K562 (cell line): ENCODE data around the gene TMEM217. TPM values are rescaled to one million over a fixed set of nuclear protein-coding genes. Genes with fewer than 3 reads are reported as not detected.

Source experiments
- BMI1 ChIP-seq: fragments of 150-350 bp; IDR thresholded peaks from 2 replicates; pipeline ENCODE4 v1.6.1; 2014; ENCODE audit warnings: low read length
- DLX4 ChIP-seq: fragments of 250-450 bp; sonication (Bioruptor Pico); IDR thresholded peaks from 2 replicates; pipeline ENCODE4 v1.6.1; 2021; ENCODE audit warnings: mild to moderate bottlenecking
- KAT2B ChIP-seq: IDR thresholded peaks from one replicate; pipeline ENCODE4 v1.6.1; 2012; ENCODE audit warnings: low read depth, mild to moderate bottlenecking, control low read depth, inconsistent platforms, low read length, moderate library complexity
- PTRF ChIP-seq: fragments of 450-650 bp; IDR thresholded peaks from 2 replicates; pipeline ENCODE4 v1.6.1; 2016; ENCODE audit warnings: mild to moderate bottlenecking, missing genetic modification characterization, missing compliant biosample characterization
- ZNF174 ChIP-seq: fragments of 250-450 bp; sonication (Bioruptor Pico); IDR thresholded peaks from 2 replicates; pipeline ENCODE4 v1.4.0; 2020; ENCODE audit warnings: mild to moderate bottlenecking
- ZNF347 ChIP-seq: fragments of 450-650 bp; formaldehyde crosslinking; IDR thresholded peaks from 2 replicates; pipeline ENCODE4 v1.4.0; 2020; ENCODE audit warnings: low read depth, mild to moderate bottlenecking, moderate library complexity
- ZNF584 ChIP-seq: fragments of 200-800 bp; sonication (Bioruptor generic); IDR thresholded peaks from 2 replicates; pipeline ENCODE4 v1.6.1; 2016; ENCODE audit warnings: low read depth, mild to moderate bottlenecking, missing genetic modification characterization, missing compliant biosample characterization
- ZNF785 ChIP-seq: fragments of 250-450 bp; sonication (Bioruptor Pico); IDR thresholded peaks from 2 replicates; pipeline ENCODE4 v1.4.0; 2020; ENCODE audit warnings: mild to moderate bottlenecking
- polyA plus RNA-seq, 8 experiments: library from polyadenylated mRNA; depleted of rRNA in 4 of 8; stranded (reverse) in 5 of 8; unstranded in 3 of 8; fragments of >200 nt; fragmentation: Nextera tagmentation in 2 of 8; fragmentation: Illumina TruSeq in 1 of 8; extraction: Ambion mirVana in 2 of 8; extraction: Trizol in 1 of 8; gene quantifications; 2 replicates each; pipeline versions ENCODE4 v1.2.1 to v1.2.3, GENCODE V29; 2011 to 2014; ENCODE audit warnings: inconsistent platforms in 1 of 8, missing spikeins in 1 of 8
- total RNA-seq, 7 experiments: library from RNA; depleted of rRNA in 6 of 7; stranded (reverse); fragments of >200 nt in 6 of 7; fragmentation: Illumina TruSeq in 2 of 7; extraction: Trizol in 2 of 7; gene quantifications; 2 replicates each; pipeline versions ENCODE4 v1.2.1 to v1.2.3, GENCODE V29; 2011 to 2021; ENCODE audit warnings: low replicate concordance in 1 of 7
- TF ChIP-seq, protein P1 (sequence below): sonication (generic); formaldehyde crosslinking; IDR thresholded peaks from 2 replicates; pipeline ENCODE4 v1.4.0; 2020; ENCODE audit warnings: mild to moderate bottlenecking, missing genetic modification reagents
- TF ChIP-seq, protein P2 (sequence below): fragments of 250-450 bp; sonication (Bioruptor Pico); IDR thresholded peaks from 2 replicates; pipeline ENCODE4 v1.5.0; 2022; ENCODE audit warnings: mild to moderate bottlenecking
- TF ChIP-seq, protein P3 (sequence below): sonication (generic); formaldehyde crosslinking; IDR thresholded peaks from 2 replicates; pipeline ENCODE4 v1.8.1; 2022; ENCODE audit warnings: missing genetic modification reagents
- TF ChIP-seq, protein P4 (sequence below): fragments of 250-450 bp; sonication (Bioruptor Pico); IDR thresholded peaks from 2 replicates; pipeline ENCODE4 v1.8.0; 2021; ENCODE audit warnings: moderate library complexity, mild to moderate bottlenecking, inconsistent platforms
- TF ChIP-seq, protein P5 (sequence below): sonication (generic); formaldehyde crosslinking; IDR thresholded peaks from 2 replicates; pipeline ENCODE4 v1.8.1; 2023; ENCODE audit warnings: mild to moderate bottlenecking, missing genetic modification reagents, moderate library complexity

TMEM217 gene
- total and polyA plus RNA-seq, 9 of the 15 experiments (the other 6 are each of a cell fraction or from before 2014, with no cell fraction given), result 1.3 to 8.0 (median 1.9) TPM

- TF ChIP-seq ZNF347 (no peak), PTRF (no peak), KAT2B (no peak), ZNF785 (no peak), ZNF174 (CRISPR knock-in tag) (no peak), BMI1 (no peak), ZNF584 (CRISPR knock-in tag) (no peak), DLX4 (CRISPR knock-in tag) (no peak)
- TF ChIP-seq, protein P1, sequence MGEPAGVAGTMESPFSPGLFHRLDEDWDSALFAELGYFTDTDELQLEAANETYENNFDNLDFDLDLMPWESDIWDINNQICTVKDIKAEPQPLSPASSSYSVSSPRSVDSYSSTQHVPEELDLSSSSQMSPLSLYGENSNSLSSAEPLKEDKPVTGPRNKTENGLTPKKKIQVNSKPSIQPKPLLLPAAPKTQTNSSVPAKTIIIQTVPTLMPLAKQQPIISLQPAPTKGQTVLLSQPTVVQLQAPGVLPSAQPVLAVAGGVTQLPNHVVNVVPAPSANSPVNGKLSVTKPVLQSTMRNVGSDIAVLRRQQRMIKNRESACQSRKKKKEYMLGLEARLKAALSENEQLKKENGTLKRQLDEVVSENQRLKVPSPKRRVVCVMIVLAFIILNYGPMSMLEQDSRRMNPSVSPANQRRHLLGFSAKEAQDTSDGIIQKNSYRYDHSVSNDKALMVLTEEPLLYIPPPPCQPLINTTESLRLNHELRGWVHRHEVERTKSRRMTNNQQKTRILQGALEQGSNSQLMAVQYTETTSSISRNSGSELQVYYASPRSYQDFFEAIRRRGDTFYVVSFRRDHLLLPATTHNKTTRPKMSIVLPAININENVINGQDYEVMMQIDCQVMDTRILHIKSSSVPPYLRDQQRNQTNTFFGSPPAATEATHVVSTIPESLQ (CRISPR knock-in tag), result 0 out of 2 replicates have a peak, but pooled peaks have one; percentile 67
- TF ChIP-seq, protein P2, sequence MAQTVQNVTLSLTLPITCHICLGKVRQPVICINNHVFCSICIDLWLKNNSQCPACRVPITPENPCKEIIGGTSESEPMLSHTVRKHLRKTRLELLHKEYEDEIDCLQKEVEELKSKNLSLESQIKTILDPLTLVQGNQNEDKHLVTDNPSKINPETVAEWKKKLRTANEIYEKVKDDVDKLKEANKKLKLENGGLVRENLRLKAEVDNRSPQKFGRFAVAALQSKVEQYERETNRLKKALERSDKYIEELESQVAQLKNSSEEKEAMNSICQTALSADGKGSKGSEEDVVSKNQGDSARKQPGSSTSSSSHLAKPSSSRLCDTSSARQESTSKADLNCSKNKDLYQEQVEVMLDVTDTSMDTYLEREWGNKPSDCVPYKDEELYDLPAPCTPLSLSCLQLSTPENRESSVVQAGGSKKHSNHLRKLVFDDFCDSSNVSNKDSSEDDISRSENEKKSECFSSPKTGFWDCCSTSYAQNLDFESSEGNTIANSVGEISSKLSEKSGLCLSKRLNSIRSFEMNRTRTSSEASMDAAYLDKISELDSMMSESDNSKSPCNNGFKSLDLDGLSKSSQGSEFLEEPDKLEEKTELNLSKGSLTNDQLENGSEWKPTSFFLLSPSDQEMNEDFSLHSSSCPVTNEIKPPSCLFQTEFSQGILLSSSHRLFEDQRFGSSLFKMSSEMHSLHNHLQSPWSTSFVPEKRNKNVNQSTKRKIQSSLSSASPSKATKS, result no peak
- TF ChIP-seq, protein P3, sequence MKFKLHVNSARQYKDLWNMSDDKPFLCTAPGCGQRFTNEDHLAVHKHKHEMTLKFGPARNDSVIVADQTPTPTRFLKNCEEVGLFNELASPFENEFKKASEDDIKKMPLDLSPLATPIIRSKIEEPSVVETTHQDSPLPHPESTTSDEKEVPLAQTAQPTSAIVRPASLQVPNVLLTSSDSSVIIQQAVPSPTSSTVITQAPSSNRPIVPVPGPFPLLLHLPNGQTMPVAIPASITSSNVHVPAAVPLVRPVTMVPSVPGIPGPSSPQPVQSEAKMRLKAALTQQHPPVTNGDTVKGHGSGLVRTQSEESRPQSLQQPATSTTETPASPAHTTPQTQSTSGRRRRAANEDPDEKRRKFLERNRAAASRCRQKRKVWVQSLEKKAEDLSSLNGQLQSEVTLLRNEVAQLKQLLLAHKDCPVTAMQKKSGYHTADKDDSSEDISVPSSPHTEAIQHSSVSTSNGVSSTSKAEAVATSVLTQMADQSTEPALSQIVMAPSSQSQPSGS (CRISPR knock-in tag), result no peak
- TF ChIP-seq, protein P4, sequence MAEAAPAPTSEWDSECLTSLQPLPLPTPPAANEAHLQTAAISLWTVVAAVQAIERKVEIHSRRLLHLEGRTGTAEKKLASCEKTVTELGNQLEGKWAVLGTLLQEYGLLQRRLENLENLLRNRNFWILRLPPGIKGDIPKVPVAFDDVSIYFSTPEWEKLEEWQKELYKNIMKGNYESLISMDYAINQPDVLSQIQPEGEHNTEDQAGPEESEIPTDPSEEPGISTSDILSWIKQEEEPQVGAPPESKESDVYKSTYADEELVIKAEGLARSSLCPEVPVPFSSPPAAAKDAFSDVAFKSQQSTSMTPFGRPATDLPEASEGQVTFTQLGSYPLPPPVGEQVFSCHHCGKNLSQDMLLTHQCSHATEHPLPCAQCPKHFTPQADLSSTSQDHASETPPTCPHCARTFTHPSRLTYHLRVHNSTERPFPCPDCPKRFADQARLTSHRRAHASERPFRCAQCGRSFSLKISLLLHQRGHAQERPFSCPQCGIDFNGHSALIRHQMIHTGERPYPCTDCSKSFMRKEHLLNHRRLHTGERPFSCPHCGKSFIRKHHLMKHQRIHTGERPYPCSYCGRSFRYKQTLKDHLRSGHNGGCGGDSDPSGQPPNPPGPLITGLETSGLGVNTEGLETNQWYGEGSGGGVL (CRISPR knock-in tag), result no peak
- TF ChIP-seq, protein P5, sequence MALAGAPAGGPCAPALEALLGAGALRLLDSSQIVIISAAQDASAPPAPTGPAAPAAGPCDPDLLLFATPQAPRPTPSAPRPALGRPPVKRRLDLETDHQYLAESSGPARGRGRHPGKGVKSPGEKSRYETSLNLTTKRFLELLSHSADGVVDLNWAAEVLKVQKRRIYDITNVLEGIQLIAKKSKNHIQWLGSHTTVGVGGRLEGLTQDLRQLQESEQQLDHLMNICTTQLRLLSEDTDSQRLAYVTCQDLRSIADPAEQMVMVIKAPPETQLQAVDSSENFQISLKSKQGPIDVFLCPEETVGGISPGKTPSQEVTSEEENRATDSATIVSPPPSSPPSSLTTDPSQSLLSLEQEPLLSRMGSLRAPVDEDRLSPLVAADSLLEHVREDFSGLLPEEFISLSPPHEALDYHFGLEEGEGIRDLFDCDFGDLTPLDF (CRISPR knock-in tag), result peak; percentile 92
These were observed at the start of gene TMEM217, which contains the start of gene TBC1D22B (continued) for GRCh38 chr6:37257634-37258404.
